Gastroesophageal sphincter (tissue), 4 donors: ENCODE data around the gene EGFR. TPM values are rescaled to one million over a fixed set of nuclear protein-coding genes. Genes with fewer than 3 reads are reported as not detected.

Source experiments
- ATAC-seq: fragments of 150-250 bp; one replicate; pipeline ENCODE4 v1.9.1; 2016; ENCODE audit warnings: mild to moderate bottlenecking, moderate library complexity
- H3K27ac ChIP-seq, 4 donors: fragments of 200-600 bp; sonication (generic) in 3 of 4; 1 replicate in 3 of 4; 2 replicates in 1 of 4; pipeline ENCODE4 v1.5.1; 2016 to 2019
- H3K27me3 ChIP-seq: fragments of 200-600 bp; sonication (generic); one replicate; pipeline ENCODE4 v1.5.1; 2019
- H3K36me3 ChIP-seq, 2 donors: fragments of 200-600 bp; sonication (generic); one replicate each; pipeline ENCODE4 v1.5.1; 2019; ENCODE audit warnings: control low read depth in 1 of 2
- H3K4me1 ChIP-seq, 3 donors: fragments of 200-600 bp; sonication (generic); 1 replicate in 2 of 3; 2 replicates in 1 of 3; pipeline ENCODE4 v1.5.1; 2016 to 2019; ENCODE audit warnings: control low read depth in 2 of 3
- H3K4me3 ChIP-seq, 2 donors: fragments of 200-600 bp; sonication (generic); one replicate each; pipeline ENCODE4 v1.5.1; 2019; ENCODE audit warnings: mild to moderate bottlenecking in 1 of 2, moderate library complexity in 1 of 2
- H3K9me3 ChIP-seq, 3 donors: fragments of 200-600 bp; sonication (generic); one replicate each; pipeline ENCODE4 v1.5.1; 2017 to 2019; ENCODE audit warnings: control low read depth in 2 of 3
- CTCF ChIP-seq, 4 experiments: fragments of 200-600 bp in 2 of 4; fragments of 450-650 bp in 2 of 4; sonication (generic) in 1 of 4; IDR thresholded peaks; one replicate each; pipeline ENCODE4 v1.5.1; 2017 to 2019; ENCODE audit warnings: antibody characterized with exemption in 4 of 4, mild to moderate bottlenecking in 2 of 4, moderate library complexity in 2 of 4
- EP300 ChIP-seq: sonication (generic); formaldehyde crosslinking; IDR thresholded peaks from one replicate; pipeline ENCODE4 v1.6.1; 2017; ENCODE audit warnings: antibody characterized with exemption, mild to moderate bottlenecking
- POLR2A ChIP-seq, 2 donors: fragments of 450-650 bp; IDR thresholded peaks; one replicate each; pipeline ENCODE4 v1.6.1; 2017; ENCODE audit warnings: antibody characterized with exemption in 2 of 2, mild to moderate bottlenecking in 2 of 2, moderate library complexity in 1 of 2
- POLR2AphosphoS5 ChIP-seq: sonication (generic); formaldehyde crosslinking; IDR thresholded peaks from one replicate; pipeline ENCODE4 v1.6.1; 2017; ENCODE audit warnings: antibody characterized with exemption
- WGBS, 2 donors: methylation state at CpG; one replicate each; pipeline ENCODE4 v1.1.5; 2018; ENCODE audit warnings: low coverage in 1 of 2; 5-methylcytosine and 5-hydroxymethylcytosine counted together
- total RNA-seq, 4 donors: library from RNA; depleted of rRNA; stranded (reverse); fragments of >200 nt; gene quantifications; one replicate each; pipeline ENCODE4 v1.1.0, GENCODE V29; 2016

Gene EGFR
- total RNA-seq, 4 donors from 2014 or later = 85.7 to 126 (median 111) TPM

- Histone ChIP-seq H3K27ac (no peak overlapping the region), H3K27me3 (no peaks in the 10 kb centered on the region), H3K36me3 (no peaks in the 10 kb centered on the region), H3K9me3 (no peaks in the 10 kb centered on the region), H3K4me1 (no peaks in the 10 kb centered on the region), H3K4me3 (no peak overlapping the region)
- ATAC-seq = no peak
- WGBS, 2 donors = 69 to 80% methylated on average over 5 of the region's 5 CpGs
- no peak for TF ChIP-seq POLR2A (IDR thresholded peaks at IDR 0.05)
These were observed 23.0 kb upstream of the EGFR start for GRCh38 chr7:54995610-54996363.

GRCh38 chr7:54996391-54996790 is 22.4 kb upstream of the EGFR start:
- Histone ChIP-seq H3K27ac (no peak overlapping the region), H3K9me3 (no peaks in the 10 kb centered on the region), H3K36me3 (no peaks in the 10 kb centered on the region), H3K27me3 (no peaks in the 10 kb centered on the region), H3K4me3 (no peak overlapping the region), H3K4me1 (no peaks in the 10 kb centered on the region)
- TF ChIP-seq POLR2AphosphoS5 (no peak), EP300 (no peak), POLR2A (IDR thresholded peaks at IDR 0.05) (no peak), CTCF (IDR thresholded peaks at IDR 0.05) (no peak)
- ATAC-seq = no peak

GRCh38 chr7:55004579-55004978 is 14.2 kb upstream of the EGFR start:
- TF ChIP-seq POLR2A (IDR thresholded peaks at IDR 0.05) (no peak), CTCF (IDR thresholded peaks at IDR 0.05) (no peak), POLR2AphosphoS5 (no peak), EP300 (no peak)
- Histone ChIP-seq H3K27me3 (peaks cover 3% of the 10 kb centered on the region), H3K36me3 (no peaks in the 10 kb centered on the region), H3K27ac (no peak overlapping the region), H3K4me1 (no peaks in the 10 kb centered on the region), H3K4me3 (no peak overlapping the region), H3K9me3 (no peaks in the 10 kb centered on the region)
- WGBS, 2 donors = no CpG with 5 or more reads among the region's 29 CpGs
- ATAC-seq = no peak

- Histone ChIP-seq H3K4me1 (no peaks in the 10 kb centered on the region), H3K27me3 (peaks cover 3% of the 10 kb centered on the region), H3K27ac (no peak overlapping the region), H3K36me3 (no peaks in the 10 kb centered on the region), H3K9me3 (no peaks in the 10 kb centered on the region), H3K4me3 (no peak overlapping the region)
- WGBS, 2 donors = 68 to 92% methylated on average over 9 to 14 of the region's 37 CpGs
- no peak for TF ChIP-seq POLR2AphosphoS5
- no peak for ATAC-seq
These were observed 13.5 kb upstream of the EGFR start for GRCh38 chr7:55005241-55005851.

GRCh38 chr7:55006499-55006898 is 12.3 kb upstream of the EGFR start:
- Histone ChIP-seq H3K27me3 (peaks cover 3% of the 10 kb centered on the region), H3K9me3 (no peaks in the 10 kb centered on the region), H3K27ac (no peak overlapping the region), H3K4me1 (no peaks in the 10 kb centered on the region), H3K36me3 (no peaks in the 10 kb centered on the region), H3K4me3 (no peak overlapping the region)
- 85 to 100% methylated on average over 1 to 4 of the region's 11 CpGs for WGBS, 2 donors
- TF ChIP-seq POLR2A (IDR thresholded peaks at IDR 0.05) (no peak), EP300 (no peak), CTCF (IDR thresholded peaks at IDR 0.05) (no peak), POLR2AphosphoS5 (no peak)
- ATAC-seq = no peak

- no peaks in the 10 kb centered on the region for H3K9me3 ChIP-seq
- TF ChIP-seq POLR2AphosphoS5 = no peak
- no peak for TF ChIP-seq POLR2A (IDR thresholded peaks at IDR 0.05)
- no peak for TF ChIP-seq CTCF (IDR thresholded peaks at IDR 0.05)
- TF ChIP-seq EP300 = no peak
- peaks cover under 1% of the 10 kb centered on the region for H3K27me3 ChIP-seq
- 89 to 100% methylated on average over 1 of the region's 1 CpG for WGBS, 2 donors
- H3K4me3 ChIP-seq = no peak overlapping the region
- H3K27ac ChIP-seq = no peak overlapping the region
- H3K4me1 ChIP-seq = peaks cover 0 to 18% (median 9%) of the 10 kb centered on the region in 3 donors
- no peak for ATAC-seq
- no peaks in the 10 kb centered on the region for H3K36me3 ChIP-seq
These were observed 5.0 kb upstream of the EGFR start for GRCh38 chr7:55013851-55014250.
